Right atrium auricular region (tissue), 2 donors: ENCODE measurements around the gene RNF38. TPM values are rescaled to one million over a fixed set of nuclear protein-coding genes. Genes with fewer than 3 reads are reported as not detected.

Source experiments
- DNase-seq: peaks from one replicate; pipeline ENCODE4 v3.0.0-alpha.2; 2019; ENCODE audit warnings: low spot score
- H3K27ac ChIP-seq, 2 donors: fragments of 200-600 bp; sonication (generic); 1 replicate in 1 of 2; 2 replicates in 1 of 2; pipeline ENCODE4 v1.5.1; 2016 to 2019
- H3K27me3 ChIP-seq, 2 donors: fragments of 200-600 bp; sonication (generic); one replicate each; pipeline versions ENCODE4 v1.5.1 to v1.6.0; 2017 to 2019
- H3K36me3 ChIP-seq: fragments of 200-600 bp; sonication (generic); one replicate; pipeline ENCODE4 v1.5.1; 2016
- H3K4me1 ChIP-seq, 2 donors: fragments of 200-600 bp; sonication (generic); one replicate each; pipeline versions ENCODE4 v1.5.1 to v1.6.0; 2017 to 2019
- H3K4me3 ChIP-seq, 2 donors: fragments of 200-600 bp; sonication (generic); 1 replicate in 1 of 2; 2 replicates in 1 of 2; pipeline ENCODE4 v1.5.1; 2017 to 2019; ENCODE audit warnings: mild to moderate bottlenecking in 1 of 2, moderate library complexity in 1 of 2
- H3K9me3 ChIP-seq, 2 donors: fragments of 200-600 bp; sonication (generic); one replicate each; pipeline ENCODE4 v1.5.1; 2019
- total RNA-seq, 2 donors: library from RNA; depleted of rRNA; stranded (reverse); fragments of >200 nt; gene quantifications; one replicate each; pipeline ENCODE4 v1.1.0, GENCODE V29; 2016
- TF ChIP-seq, protein P1 (sequence below), 2 donors: fragments of 200-600 bp; sonication (generic); IDR thresholded peaks; one replicate each; pipeline ENCODE4 v1.5.1; 2019; ENCODE audit warnings: antibody characterized with exemption in 2 of 2

The RNF38 gene
- total RNA-seq, 2 donors from 2014 or later, result 21.4 to 38.6 TPM

DNA sequence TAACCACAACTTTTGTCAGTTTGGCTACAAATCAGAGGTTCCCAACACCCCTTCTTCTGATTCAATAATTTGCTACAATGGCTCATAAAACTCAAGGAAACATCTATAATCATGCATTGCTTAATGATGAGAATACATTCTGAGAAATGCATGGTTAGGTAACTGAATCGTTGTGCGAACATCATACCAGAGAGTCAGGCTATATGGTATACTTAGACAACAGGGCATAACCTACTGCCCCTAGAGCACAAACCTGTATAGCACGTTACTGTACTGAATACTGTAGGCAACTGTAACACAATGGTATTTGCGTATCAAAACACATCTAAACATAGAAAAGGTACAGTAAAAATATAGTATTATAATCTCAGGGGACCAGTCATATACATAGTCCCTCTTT, 31.0 kb upstream of the RNF38 start:
- no peaks in the 10 kb centered on the region for H3K4me1 ChIP-seq
- no peak for DNase-seq
- TF ChIP-seq, protein P1, sequence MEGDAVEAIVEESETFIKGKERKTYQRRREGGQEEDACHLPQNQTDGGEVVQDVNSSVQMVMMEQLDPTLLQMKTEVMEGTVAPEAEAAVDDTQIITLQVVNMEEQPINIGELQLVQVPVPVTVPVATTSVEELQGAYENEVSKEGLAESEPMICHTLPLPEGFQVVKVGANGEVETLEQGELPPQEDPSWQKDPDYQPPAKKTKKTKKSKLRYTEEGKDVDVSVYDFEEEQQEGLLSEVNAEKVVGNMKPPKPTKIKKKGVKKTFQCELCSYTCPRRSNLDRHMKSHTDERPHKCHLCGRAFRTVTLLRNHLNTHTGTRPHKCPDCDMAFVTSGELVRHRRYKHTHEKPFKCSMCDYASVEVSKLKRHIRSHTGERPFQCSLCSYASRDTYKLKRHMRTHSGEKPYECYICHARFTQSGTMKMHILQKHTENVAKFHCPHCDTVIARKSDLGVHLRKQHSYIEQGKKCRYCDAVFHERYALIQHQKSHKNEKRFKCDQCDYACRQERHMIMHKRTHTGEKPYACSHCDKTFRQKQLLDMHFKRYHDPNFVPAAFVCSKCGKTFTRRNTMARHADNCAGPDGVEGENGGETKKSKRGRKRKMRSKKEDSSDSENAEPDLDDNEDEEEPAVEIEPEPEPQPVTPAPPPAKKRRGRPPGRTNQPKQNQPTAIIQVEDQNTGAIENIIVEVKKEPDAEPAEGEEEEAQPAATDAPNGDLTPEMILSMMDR (IDR thresholded peaks at IDR 0.05), result no peak
- no peak overlapping the region for H3K4me3 ChIP-seq
- H3K36me3 ChIP-seq, result no peaks in the 10 kb centered on the region
- H3K27ac ChIP-seq, result no peak overlapping the region
- no peaks in the 10 kb centered on the region for H3K9me3 ChIP-seq
- no peaks in the 10 kb centered on the region for H3K27me3 ChIP-seq

DNA sequence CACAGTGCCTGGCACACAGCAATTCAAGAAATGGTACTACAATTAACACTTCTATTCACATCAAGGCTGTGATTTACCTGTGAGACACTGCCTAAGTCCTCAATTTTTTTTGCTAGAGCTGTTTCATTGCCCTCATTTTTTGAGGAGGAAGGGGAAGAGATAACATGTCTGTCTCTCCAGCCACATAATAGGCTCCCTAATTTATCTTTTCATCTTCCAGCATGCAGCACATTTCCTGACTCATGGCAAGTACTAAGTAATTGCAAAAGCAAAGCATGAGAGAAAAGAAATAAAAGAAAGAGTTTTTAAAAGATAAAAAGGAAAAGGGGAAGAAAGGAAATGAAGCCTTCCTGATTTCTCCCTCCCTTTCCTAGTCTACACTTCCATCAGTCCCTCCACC, 26.9 kb upstream of the RNF38 start:
- Histone ChIP-seq H3K9me3 (no peaks in the 10 kb centered on the region), H3K4me3 (no peak overlapping the region)
- no peak for DNase-seq

DNA sequence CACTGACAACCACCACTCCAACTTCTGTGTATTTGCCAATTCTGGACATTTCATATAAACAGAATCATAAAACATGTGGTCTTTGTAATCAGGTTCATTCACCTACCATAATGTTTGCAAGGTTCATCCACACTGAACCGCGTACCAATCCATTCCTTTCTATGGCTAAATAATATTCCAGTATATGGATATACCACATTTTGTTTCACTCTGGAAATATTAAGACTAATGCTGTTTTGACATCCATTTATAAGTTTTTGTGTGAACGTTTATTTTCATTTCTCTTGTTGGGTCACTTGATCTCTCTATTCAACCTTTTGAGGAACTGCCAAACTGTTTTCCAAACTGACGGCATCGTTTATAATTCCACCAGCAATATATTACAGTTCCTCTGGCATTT, 26.3 kb upstream of the RNF38 start:
- no peaks in the 10 kb centered on the region for H3K9me3 ChIP-seq
- H3K4me3 ChIP-seq, result no peak overlapping the region
- no peaks in the 10 kb centered on the region for H3K4me1 ChIP-seq
- no peak overlapping the region for H3K27ac ChIP-seq
- TF ChIP-seq, protein P1 (IDR thresholded peaks at IDR 0.05), result no peak
- H3K27me3 ChIP-seq, result no peaks in the 10 kb centered on the region
- no peak for DNase-seq
- peaks cover 2% of the 10 kb centered on the region for H3K36me3 ChIP-seq

More for the DNA sequence above, 26.9 kb upstream of the RNF38 start:
- no peak overlapping the region for H3K27ac ChIP-seq
- H3K36me3 ChIP-seq, result no peaks in the 10 kb centered on the region
- TF ChIP-seq, protein P1 (IDR thresholded peaks at IDR 0.05), result no peak
- no peaks in the 10 kb centered on the region for H3K27me3 ChIP-seq
- H3K4me1 ChIP-seq, result no peaks in the 10 kb centered on the region

DNA sequence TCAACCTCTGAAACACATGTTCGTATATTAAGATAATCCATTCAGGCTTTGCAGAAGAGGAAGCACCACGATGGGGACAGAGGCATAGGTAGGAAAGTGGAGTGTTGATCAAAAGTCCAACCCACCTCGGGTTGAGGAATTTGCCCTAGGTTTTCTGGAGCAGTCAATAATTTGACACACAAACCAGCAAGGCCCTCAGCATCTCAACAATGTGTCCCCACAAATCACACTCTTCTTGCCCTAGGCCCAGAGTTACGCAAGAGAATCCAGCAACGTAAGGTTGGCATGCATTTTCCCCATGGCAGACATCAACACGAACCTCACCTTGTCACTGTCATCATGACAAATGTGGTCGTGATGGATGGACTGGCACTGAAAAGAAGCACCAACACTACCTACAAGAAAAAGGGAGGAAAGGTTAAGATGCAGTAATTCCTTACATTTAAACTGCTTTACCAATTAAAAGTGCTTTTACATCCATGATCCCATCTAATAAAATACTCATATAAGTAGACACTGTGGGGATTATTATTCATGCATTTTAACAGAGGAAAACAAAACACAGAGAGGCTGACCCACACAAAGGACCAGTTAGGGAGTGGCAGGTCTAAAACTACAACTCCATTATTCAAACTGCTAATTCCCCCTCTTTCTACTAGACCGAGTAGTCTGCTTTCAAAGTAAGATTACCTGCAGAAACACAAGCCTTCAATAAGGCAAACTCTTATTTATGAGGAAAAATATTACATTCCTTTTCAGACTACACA, 24.4 kb upstream of the RNF38 start:
- H3K9me3 ChIP-seq, result no peaks in the 10 kb centered on the region
- TF ChIP-seq, protein P1 (IDR thresholded peaks at IDR 0.05), result no peak

DNA sequence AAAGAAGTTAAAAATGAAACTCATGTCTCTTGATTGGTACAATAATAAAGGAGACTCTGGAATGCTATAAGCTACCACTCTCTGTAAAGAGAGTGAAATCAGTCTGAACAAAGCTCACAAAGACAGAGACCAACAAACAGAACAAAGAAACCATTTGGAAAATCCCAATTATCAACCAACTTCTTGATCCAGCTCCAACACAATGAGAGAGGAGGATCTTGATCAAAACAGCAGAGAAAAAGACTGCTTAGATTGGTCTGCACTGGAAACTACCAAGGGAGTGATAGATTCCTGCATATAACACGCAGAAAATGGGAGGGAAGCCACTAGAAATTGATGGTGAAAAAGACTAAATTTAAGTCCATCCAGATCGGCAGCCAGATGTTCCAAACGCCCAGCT, 23.1 kb upstream of the RNF38 start:
- Histone ChIP-seq H3K27me3 (no peaks in the 10 kb centered on the region), H3K4me3 (no peak overlapping the region), H3K36me3 (peaks cover 5% of the 10 kb centered on the region), H3K9me3 (no peaks in the 10 kb centered on the region), H3K27ac (no peak overlapping the region), H3K4me1 (no peaks in the 10 kb centered on the region)
- DNase-seq, result no peak
- TF ChIP-seq, protein P1 (IDR thresholded peaks at IDR 0.05), result no peak

More for the DNA sequence above, 24.4 kb upstream of the RNF38 start:
- DNase-seq, result no peak
- Histone ChIP-seq H3K36me3 (peaks cover 5% of the 10 kb centered on the region), H3K27me3 (no peaks in the 10 kb centered on the region), H3K4me3 (no peak overlapping the region), H3K27ac (no peak overlapping the region), H3K4me1 (no peaks in the 10 kb centered on the region)

DNA sequence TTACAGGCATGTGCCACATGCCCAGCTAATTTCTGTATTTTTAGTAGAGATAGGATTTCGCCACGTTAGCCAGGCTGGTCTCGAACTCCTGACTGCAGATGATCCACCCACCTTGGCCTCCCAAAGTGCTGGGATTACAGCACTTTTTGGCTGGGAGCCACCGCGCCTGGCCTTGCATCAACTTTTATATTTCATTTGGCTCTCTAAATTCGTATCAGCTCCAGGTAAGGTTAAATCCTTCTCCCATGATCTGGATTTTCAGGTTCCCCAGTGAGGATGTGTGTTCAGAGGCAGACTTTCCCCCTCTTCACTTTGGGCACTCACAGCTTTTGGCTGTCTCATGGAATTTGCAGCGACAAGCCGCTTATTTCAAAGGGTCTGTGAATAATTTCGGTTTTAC, 16.8 kb upstream of the RNF38 start:
- peaks cover 5% of the 10 kb centered on the region for H3K36me3 ChIP-seq
- TF ChIP-seq, protein P1 (IDR thresholded peaks at IDR 0.05), result no peak
- no peak overlapping the region for H3K4me3 ChIP-seq
- H3K4me1 ChIP-seq, result no peaks in the 10 kb centered on the region
- H3K27ac ChIP-seq, result no peak overlapping the region
- no peaks in the 10 kb centered on the region for H3K9me3 ChIP-seq
- H3K27me3 ChIP-seq, result no peaks in the 10 kb centered on the region
- DNase-seq, result no peak
